Endothelial cell of umbilical vein (primary cell): ENCODE data around the gene MTMR4. TPM values are rescaled to one million over a fixed set of nuclear protein-coding genes. Genes with fewer than 3 reads are reported as not detected.

Experiments
- BruUV-seq: library from RNA; stranded (reverse); fragments of 400-500 nt; replicated peaks from 2 replicates; lab custom pipeline; 2021; lab: Mats Ljungman, UMichigan
- CTCF ChIA-PET: fragments of 300-600, 350-600 bp; sonication (Branson Sonifier 250); formaldehyde crosslinking; loops from one replicate; lab custom pipeline; 2021; ENCODE audit warnings: antibody characterized with exemption, inconsistent platforms; lab: Charles Lee
- POLR2A ChIA-PET: fragments of 300-600, 350-600 bp; sonication (Branson Sonifier 250); formaldehyde crosslinking; loops from one replicate; lab custom pipeline; 2021; ENCODE audit warnings: antibody characterized with exemption, inconsistent platforms; lab: Charles Lee
- DNase-seq: peaks from one replicate; pipeline ENCODE4 v3.0.0-alpha.2; 2011; ENCODE audit warnings: low read depth, low spot score
- FAIRE-seq: peaks from 2 replicates; lab custom pipeline; 2011; peaks lifted over from hg19 to GRCh38; lab: Jason Lieb, UNC
- H2AFZ ChIP-seq: 2 replicates; pipeline ENCODE4 v1.6.0; 2012; ENCODE audit warnings: low read depth, low read length, control low read depth, inconsistent platforms
- H3K27ac ChIP-seq: 2 replicates; pipeline ENCODE4 v1.5.1; 2011; ENCODE audit warnings: low read depth, mild to moderate bottlenecking, control low read depth, low read length, moderate library complexity; ENCODE audit not compliant: insufficient read depth
- H3K27me3 ChIP-seq, 2 experiments: 2 replicates each; pipeline versions ENCODE4 v1.6.0 to v1.6.1; 2011; ENCODE audit warnings: low read length in 2 of 2, mixed read lengths in 1 of 2; ENCODE audit not compliant: control insufficient read depth in 2 of 2, insufficient read depth in 2 of 2
- H3K36me3 ChIP-seq, 2 experiments: 2 replicates in 1 of 2; 3 replicates in 1 of 2; pipeline ENCODE4 v1.5.1; 2011; ENCODE audit warnings: low read length in 2 of 2, mild to moderate bottlenecking in 1 of 2, moderate library complexity in 1 of 2; ENCODE audit not compliant: control insufficient read depth in 2 of 2, insufficient read depth in 2 of 2; ENCODE audit errors: extremely low read depth in 1 of 2
- H3K4me1 ChIP-seq: 3 replicates; pipeline ENCODE4 v1.5.1; 2011; ENCODE audit warnings: mild to moderate bottlenecking, low read length; ENCODE audit not compliant: control insufficient read depth, insufficient read depth; ENCODE audit errors: extremely low read depth
- H3K4me2 ChIP-seq: 2 replicates; pipeline ENCODE4 v1.6.1; 2011; ENCODE audit warnings: low read length, control low read depth, mixed read lengths; ENCODE audit not compliant: insufficient read depth
- H3K4me3 ChIP-seq, 3 experiments: fragments of 200-600 bp in 1 of 3; sonication (generic), shearing (Covaris generic) in 1 of 3; replicated peaks in 1 of 3; 2 replicates each; pipeline ENCODE4 v1.5.1; 2011 to 2016; ENCODE audit warnings: control low read depth in 3 of 3, low read length in 3 of 3, mild to moderate bottlenecking in 2 of 3, inconsistent platforms in 1 of 3, low read depth in 1 of 3, moderate library complexity in 1 of 3; ENCODE audit not compliant: insufficient read depth in 1 of 3
- H3K79me2 ChIP-seq: 2 replicates; pipeline ENCODE4 v1.6.0; 2012; ENCODE audit warnings: low read length, inconsistent platforms; ENCODE audit not compliant: control insufficient read depth, insufficient read depth
- H3K9ac ChIP-seq: replicated peaks from 2 replicates; pipeline ENCODE3; 2011; ENCODE audit warnings: low read length, control low read depth; ENCODE audit not compliant: insufficient read depth; ENCODE audit errors: extremely low read depth
- H3K9me1 ChIP-seq: replicated peaks from 3 replicates; pipeline ENCODE4 v1.6.0; 2011; ENCODE audit warnings: mild to moderate bottlenecking, low read length; ENCODE audit not compliant: control insufficient read depth, insufficient read depth; ENCODE audit errors: extremely low read depth
- H3K9me3 ChIP-seq: replicated peaks from 2 replicates; pipeline ENCODE4 v1.5.1; 2012; ENCODE audit warnings: low read length, inconsistent platforms; ENCODE audit not compliant: control insufficient read depth, insufficient read depth
- H4K20me1 ChIP-seq: replicated peaks from 2 replicates; pipeline ENCODE3; 2011; ENCODE audit warnings: mild to moderate bottlenecking, low read length; ENCODE audit not compliant: control insufficient read depth, insufficient read depth; ENCODE audit errors: extremely low read depth
- GATA2 ChIP-seq: IDR thresholded peaks from 2 replicates; pipeline ENCODE4 v1.7.0; 2011; ENCODE audit warnings: low read depth, mild to moderate bottlenecking, moderate library complexity, mixed read lengths, low read length; ENCODE audit not compliant: insufficient read length, insufficient read depth
- POLR2A ChIP-seq: IDR thresholded peaks from 2 replicates; pipeline ENCODE4 v1.6.1; 2012; ENCODE audit warnings: low read depth, mild to moderate bottlenecking, control low read depth, low read length
- dilution Hi-C: fragments of 300-500 bp; cut with MboI; formaldehyde crosslinking; loops from one replicate; pipeline ENCODE4 v1.15.0; 2019; ENCODE audit warnings: low sequenced_read_pairs; ENCODE audit not compliant: extremely low pct_ligation_motif_present
- intact Hi-C: fragments of 100-400 bp; cut with micrococcal nuclease; formaldehyde crosslinking; loops from one replicate; pipeline ENCODE4 v1.10.0; 2022
- polyA plus RNA-seq, 4 experiments: library from polyadenylated mRNA; depleted of rRNA in 3 of 4; stranded (reverse) in 3 of 4; unstranded in 1 of 4; fragments of >200 nt; gene quantifications; 2 replicates each; pipeline versions ENCODE4 v1.2.1 to v1.2.3, GENCODE V29; 2011 to 2012; ENCODE audit warnings: missing spikeins in 1 of 4
- total RNA-seq: library from RNA; stranded (reverse); gene quantifications from 2 replicates; pipeline ENCODE4 v1.2.3, GENCODE V29; 2021
- TF ChIP-seq, protein P1 (sequence below): IDR thresholded peaks from 2 replicates; pipeline ENCODE4 v1.6.1; 2011; ENCODE audit not compliant: insufficient read depth, insufficient read length

The MTMR4 gene
- total and polyA plus RNA-seq, 2 donors (not counting 3 experiments of a cell fraction or from before 2014, with no cell fraction given) = 25.1 to 41.0 TPM

GRCh38 chr17:58476812-58477211 is 37.6 kb downstream of the MTMR4 start:
- BruUV-seq = no TSS peak

GRCh38 chr17:58475985-58476384 is 38.5 kb downstream of the MTMR4 start:
- no peak overlapping the region for H3K9ac ChIP-seq
- dilution Hi-C loops (no loop called here), intact Hi-C loops (no loop called here)
- H3K27ac ChIP-seq = no peak overlapping the region
- H3K79me2 ChIP-seq = no peaks in the 10 kb centered on the region
- H3K36me3 ChIP-seq = no peaks in the 10 kb centered on the region
- no peak overlapping the region for H3K4me2 ChIP-seq
- CTCF ChIA-PET = no interaction called here
- H4K20me1 ChIP-seq = no peaks in the 10 kb centered on the region
- no peaks in the 10 kb centered on the region for H3K9me3 ChIP-seq
- no peak overlapping the region for H2AFZ ChIP-seq
- POLR2A ChIA-PET = no interaction called here
- FAIRE-seq (no peak), DNase-seq (no peak)
- no peak overlapping the region for H3K4me3 ChIP-seq
- TF ChIP-seq, protein P1, sequence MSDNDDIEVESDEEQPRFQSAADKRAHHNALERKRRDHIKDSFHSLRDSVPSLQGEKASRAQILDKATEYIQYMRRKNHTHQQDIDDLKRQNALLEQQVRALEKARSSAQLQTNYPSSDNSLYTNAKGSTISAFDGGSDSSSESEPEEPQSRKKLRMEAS = no peak
- no peaks in the 10 kb centered on the region for H3K9me1 ChIP-seq
- no peaks in the 10 kb centered on the region for H3K4me1 ChIP-seq
- no TSS peak for BruUV-seq
- H3K27me3 ChIP-seq = peaks cover 0 to 2% of the 10 kb centered on the region in 2 experiments

More at GRCh38 chr17:58476812-58477211, 37.6 kb downstream of the MTMR4 start:
- Histone ChIP-seq H3K27ac (no peak overlapping the region), H3K27me3 (peaks cover 0 to 2% of the 10 kb centered on the region in 2 experiments), H3K79me2 (no peaks in the 10 kb centered on the region), H3K36me3 (no peaks in the 10 kb centered on the region), H3K9ac (no peak overlapping the region), H4K20me1 (no peaks in the 10 kb centered on the region), H2AFZ (no peak overlapping the region), H3K9me1 (no peaks in the 10 kb centered on the region), H3K4me2 (no peak overlapping the region), H3K4me3 (no peak overlapping the region), H3K4me1 (no peaks in the 10 kb centered on the region), H3K9me3 (no peaks in the 10 kb centered on the region)
- ChIA-PET POLR2A (interaction anchor here (0.7 kb wide), 1 partner anchor 97 kb away, joined by 3 read pairs; no protein-coding TSS in a partner anchor), CTCF (interaction anchor here (0.5 kb wide), 1 partner anchor 43 kb away, joined by 3 read pairs; no protein-coding TSS in a partner anchor)
- FAIRE-seq (no peak), DNase-seq (no peak)
- intact Hi-C loops (no loop called here), dilution Hi-C loops (no loop called here)
- TF ChIP-seq POLR2A (no peak), GATA2 (no peak)
